MCF 10A (cell line): ENCODE data around the gene NR2C2. TPM values are rescaled to one million over a fixed set of nuclear protein-coding genes. Genes with fewer than 3 reads are reported as not detected.

Experiments
- BruUV-seq: library from RNA; stranded (reverse); fragments of 400-500 nt; replicated peaks from 2 replicates; lab custom pipeline; 2021; lab: Mats Ljungman, UMichigan
- CTCF ChIA-PET: fragments of 300-600 bp; sonication (Branson Sonifier 250); formaldehyde crosslinking; extraction: SDS; loops from one replicate; lab custom pipeline; 2021; ENCODE audit warnings: antibody characterized with exemption, inconsistent platforms; lab: Yijun Ruan, JAX
- POLR2A ChIA-PET: fragments of 300-600, 350-650 bp; sonication (Branson Sonifier 250); formaldehyde crosslinking; extraction: SDS; loops from one replicate; lab custom pipeline; 2020; ENCODE audit warnings: antibody characterized with exemption, inconsistent platforms; lab: Yijun Ruan, JAX
- DNase-seq: peaks from one replicate; pipeline ENCODE4 v3.0.0-alpha.2; 2018; ENCODE audit not compliant: unreplicated experiment
- H3K27ac Mint-ChIP-seq: one replicate; pipeline ENCODE4 v1.8.0; 2022; ENCODE audit warnings: mild to moderate bottlenecking, low read depth, mixed read lengths; ENCODE audit not compliant: unreplicated experiment
- H3K27me3 Mint-ChIP-seq: one replicate; pipeline ENCODE4 v1.8.0; 2022; ENCODE audit warnings: mixed read lengths; ENCODE audit not compliant: insufficient read depth, unreplicated experiment
- H3K36me3 Mint-ChIP-seq: one replicate; pipeline ENCODE4 v1.8.0; 2022; ENCODE audit warnings: mild to moderate bottlenecking, moderate library complexity, mixed read lengths; ENCODE audit not compliant: insufficient read depth, unreplicated experiment
- H3K4me1 Mint-ChIP-seq: one replicate; pipeline ENCODE4 v1.8.0; 2022; ENCODE audit warnings: mixed read lengths; ENCODE audit not compliant: insufficient read depth, unreplicated experiment
- H3K4me3 Mint-ChIP-seq: one replicate; pipeline ENCODE4 v1.8.0; 2022; ENCODE audit warnings: mild to moderate bottlenecking, moderate library complexity, mixed read lengths; ENCODE audit not compliant: unreplicated experiment
- H3K9me3 Mint-ChIP-seq: one replicate; pipeline ENCODE4 v1.8.0; 2022; ENCODE audit warnings: mixed read lengths; ENCODE audit not compliant: unreplicated experiment
- CTCF ChIP-seq: fragments of 200-600 bp; IDR thresholded peaks from one replicate; pipeline ENCODE4 v1.8.0; 2022; ENCODE audit warnings: antibody characterized with exemption, mild to moderate bottlenecking; ENCODE audit not compliant: unreplicated experiment
- intact Hi-C: fragments of 100-400 bp; cut with micrococcal nuclease; formaldehyde crosslinking; loops from 2 replicates; pipeline ENCODE4 v1.14.1; 2022
- total RNA-seq: library from RNA; stranded (reverse); gene quantifications from 2 replicates; pipeline ENCODE4 v1.2.3, GENCODE V29; 2022

NR2C2 gene
- total RNA-seq, 1 experiment from 2014 or later: 42.4 TPM

- Mint-ChIP-seq H3K27ac (no peak overlapping the region), H3K4me3 (no peak overlapping the region), H3K4me1 (no peaks in the 10 kb centered on the region), H3K27me3 (no peaks in the 10 kb centered on the region), H3K9me3 (no peaks in the 10 kb centered on the region), H3K36me3 (no peaks in the 10 kb centered on the region)
- no TSS peak for BruUV-seq
- ChIA-PET POLR2A (interaction anchor here (0.7 to 1.7 kb wide), 3 partner anchors 139 to 747 kb away, joined by 3 to 5 read pairs (median 3); partner anchors contain the start of genes LSM3, MRPS25 and XPC), CTCF (interaction anchor here (0.5 to 3.4 kb wide), 26 partner anchors 8 to 1426 kb away, joined by 3 to 13 read pairs (median 4); partner anchors contain the start of gene MRPS25)
- peak; percentile 70 for DNase-seq
- peak; percentile 85 for TF ChIP-seq CTCF
- intact Hi-C loops: loop anchor here (5.0 kb wide), 4 partner anchors 106 to 281 kb away; partner anchors contain the start of genes CAPN7 and MRPS25
Observed at GRCh38 chr3:14925729-14926591, 21.4 kb upstream of the NR2C2 start.

- Mint-ChIP-seq H3K27me3 (no peaks in the 10 kb centered on the region), H3K36me3 (no peaks in the 10 kb centered on the region), H3K4me3 (no peak overlapping the region), H3K27ac (no peak overlapping the region), H3K9me3 (no peaks in the 10 kb centered on the region), H3K4me1 (peaks cover 1% of the 10 kb centered on the region)
- DNase-seq: no peak
- POLR2A ChIA-PET: interaction anchor here (0.7 to 1.0 kb wide), 2 partner anchors 138 to 748 kb away, joined by 3 read pairs; partner anchors contain the start of genes LSM3 and XPC
- CTCF ChIA-PET: interaction anchor here (0.6 to 3.4 kb wide), 25 partner anchors 9 to 722 kb away, joined by 3 to 13 read pairs (median 5); partner anchors contain the start of gene MRPS25
- TF ChIP-seq CTCF: no peak
- BruUV-seq: no TSS peak
- intact Hi-C loops: loop anchor here (5.0 kb wide), 4 partner anchors 106 to 281 kb away; partner anchors contain the start of genes CAPN7 and MRPS25
Observed at GRCh38 chr3:14926592-14926991, 20.8 kb upstream of the NR2C2 start.

DNA sequence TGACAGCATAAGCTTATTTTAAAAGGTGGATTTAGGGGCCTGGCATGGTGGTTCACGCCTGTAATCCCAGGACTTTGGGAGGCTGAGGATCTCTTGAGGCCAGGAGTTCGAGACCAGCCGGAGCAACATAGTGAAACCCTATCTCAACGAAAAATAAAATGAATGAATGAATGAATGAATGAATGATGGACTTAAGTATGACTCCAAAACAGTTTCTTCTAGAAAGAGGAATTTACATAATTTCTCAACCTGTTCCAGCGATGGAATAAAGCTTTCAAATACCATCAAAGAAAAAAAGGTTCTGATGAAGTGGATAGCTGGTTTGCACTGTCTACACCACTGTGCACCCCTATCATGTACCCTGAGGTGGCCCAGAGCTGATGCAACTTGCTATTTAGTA is 20.1 kb upstream of the NR2C2 start:
- H3K27me3 Mint-ChIP-seq: no peaks in the 10 kb centered on the region
- ChIA-PET POLR2A (interaction anchor here (0.8 to 1.0 kb wide), 2 partner anchors 20 to 138 kb away, joined by 4 read pairs; partner anchors contain the start of genes MRPS25 and NR2C2), CTCF (interaction anchor here (0.6 to 3.4 kb wide), 15 partner anchors 10 to 723 kb away, joined by 3 to 13 read pairs (median 5); partner anchors contain the start of gene MRPS25)
- no peak for DNase-seq
- H3K27ac Mint-ChIP-seq: no peak overlapping the region
- H3K36me3 Mint-ChIP-seq: no peaks in the 10 kb centered on the region
- H3K9me3 Mint-ChIP-seq: no peaks in the 10 kb centered on the region
- no peak overlapping the region for H3K4me3 Mint-ChIP-seq
- intact Hi-C loops: loop anchor here (5.0 kb wide), 4 partner anchors 105 to 280 kb away; partner anchors contain the start of genes CAPN7 and MRPS25
- H3K4me1 Mint-ChIP-seq: peaks cover 4% of the 10 kb centered on the region
- BruUV-seq: no TSS peak
- no peak for TF ChIP-seq CTCF
